HepG2 (cell line): ENCODE data around the gene DBNDD1. TPM values are rescaled to one million over a fixed set of nuclear protein-coding genes. Genes with fewer than 3 reads are reported as not detected.

ENCODE experiments used
- CERS6 ChIP-seq: sonication (generic); formaldehyde crosslinking; IDR thresholded peaks from 2 replicates; pipeline ENCODE4 v1.5.0; 2020; ENCODE audit warnings: missing genetic modification reagents
- EP300 ChIP-seq, 3 experiments: sonication (generic) in 1 of 3; formaldehyde crosslinking in 1 of 3; IDR thresholded peaks; 2 replicates each; pipeline versions ENCODE4 v1.5.1 to v1.6.1; 2011 to 2020; ENCODE audit warnings: low read depth in 2 of 3, low read length in 2 of 3, borderline replicate concordance in 1 of 3, improper control_type of control experiment in 1 of 3, mild to moderate bottlenecking in 1 of 3, missing genetic modification reagents in 1 of 3, moderate library complexity in 1 of 3
- ERF ChIP-seq: IDR thresholded peaks from 2 replicates; pipeline ENCODE4 v1.6.1; 2018; ENCODE audit warnings: missing biosample characterization, missing genetic modification reagents
- FOXO1 ChIP-seq: sonication (generic); formaldehyde crosslinking; IDR thresholded peaks from 2 replicates; pipeline ENCODE4 v1.4.0; 2020; ENCODE audit warnings: missing genetic modification reagents
- GMEB1 ChIP-seq: sonication (generic); formaldehyde crosslinking; IDR thresholded peaks from 2 replicates; pipeline ENCODE4 v1.5.1; 2020; ENCODE audit warnings: missing genetic modification reagents, mild to moderate bottlenecking, borderline replicate concordance
- HNF1A ChIP-seq, 2 experiments: sonication (generic) in 1 of 2; formaldehyde crosslinking in 1 of 2; IDR thresholded peaks; 2 replicates each; pipeline versions ENCODE4 v1.4.0 to v1.6.1; 2016 to 2020; ENCODE audit warnings: borderline replicate concordance in 1 of 2, low read depth in 1 of 2, mild to moderate bottlenecking in 1 of 2, missing genetic modification reagents in 1 of 2
- KLF11 ChIP-seq: IDR thresholded peaks from 2 replicates; pipeline ENCODE4 v1.6.1; 2016; ENCODE audit warnings: missing compliant biosample characterization
- LBX2 ChIP-seq: sonication (generic); formaldehyde crosslinking; IDR thresholded peaks from 2 replicates; pipeline ENCODE4 v1.5.0; 2020; ENCODE audit warnings: missing genetic modification reagents, mild to moderate bottlenecking, borderline replicate concordance
- MIXL1 ChIP-seq: IDR thresholded peaks from 2 replicates; pipeline ENCODE4 v1.6.1; 2016
- NCOR1 ChIP-seq: fragments of 200-600 bp; sonication (generic); IDR thresholded peaks from 2 replicates; pipeline ENCODE4 v1.7.0; 2017; ENCODE audit warnings: antibody characterized with exemption, low read length, borderline replicate concordance
- PPARG ChIP-seq: conservative IDR thresholded peaks from 2 replicates; pipeline ENCODE4 v1.6.1; 2016; ENCODE audit warnings: missing biosample characterization, missing genetic modification reagents
- SRF ChIP-seq: IDR thresholded peaks from 2 replicates; pipeline ENCODE4 v1.6.1; 2011; ENCODE audit warnings: mild to moderate bottlenecking, low read depth, low read length, moderate library complexity
- TAF1 ChIP-seq: sonication (generic); formaldehyde crosslinking; IDR thresholded peaks from 2 replicates; pipeline ENCODE4 v1.4.0; 2020; ENCODE audit warnings: missing genetic modification reagents
- XRCC5 ChIP-seq: fragments of 200-400 bp; formaldehyde crosslinking; optimal IDR thresholded peaks from 2 replicates; pipeline ENCODE3; 2017; ENCODE audit warnings: mild to moderate bottlenecking, low read length
- ZBTB34 ChIP-seq: sonication (generic); formaldehyde crosslinking; IDR thresholded peaks from 2 replicates; pipeline ENCODE4 v1.8.0; 2022; ENCODE audit warnings: mild to moderate bottlenecking, missing genetic modification reagents
- ZEB1 ChIP-seq: IDR thresholded peaks from 2 replicates; pipeline ENCODE4 v1.6.1; 2012; ENCODE audit warnings: mild to moderate bottlenecking, low read depth, inconsistent platforms; ENCODE audit not compliant: insufficient replicate concordance
- ZNF143 ChIP-seq: sonication (generic); formaldehyde crosslinking; IDR thresholded peaks from 2 replicates; pipeline ENCODE4 v1.4.0; 2020; ENCODE audit warnings: missing genetic modification reagents
- ZNF562 ChIP-seq: sonication (generic); formaldehyde crosslinking; IDR thresholded peaks from 2 replicates; pipeline ENCODE4 v1.8.0; 2022; ENCODE audit warnings: missing genetic modification reagents, borderline replicate concordance
- ZSCAN20 ChIP-seq: sonication (generic); formaldehyde crosslinking; IDR thresholded peaks from 2 replicates; pipeline ENCODE4 v1.4.0; 2020; ENCODE audit warnings: missing genetic modification reagents, mild to moderate bottlenecking, borderline replicate concordance
- ZSCAN22 ChIP-seq: sonication (generic); formaldehyde crosslinking; IDR thresholded peaks from 2 replicates; pipeline ENCODE4 v1.4.0; 2020; ENCODE audit warnings: mild to moderate bottlenecking, missing genetic modification reagents
- polyA plus RNA-seq, 8 experiments: library from polyadenylated mRNA; depleted of rRNA in 3 of 8; stranded (reverse) in 7 of 8; unstranded in 1 of 8; fragments of >200 nt; fragmentation: Illumina TruSeq in 4 of 8; extraction: Trizol in 4 of 8; gene quantifications; 2 replicates each; pipeline versions ENCODE4 v1.2.1 to v1.2.3, GENCODE V29; 2011 to 2016; ENCODE audit warnings: low read depth in 4 of 8, missing spikeins in 1 of 8, mixed read lengths in 1 of 8; ENCODE audit not compliant: insufficient read depth in 1 of 8
- total RNA-seq, 5 experiments: library from RNA; depleted of rRNA; stranded (reverse); fragments of >200 nt; fragmentation: Illumina TruSeq; extraction: Trizol; gene quantifications; 2 replicates each; pipeline ENCODE4 v1.2.3, GENCODE V29; 2016; ENCODE audit warnings: low read depth in 1 of 5

Gene DBNDD1
- total and polyA plus RNA-seq, 2 of the 13 experiments (the other 11 are each of a cell fraction or from before 2014, with no cell fraction given): 17.0 to 40.4 TPM

GRCh38 chr16:90019543-90020259, 445 bp upstream of the DBNDD1 start (continued):
- TF ChIP-seq SRF (no peak), TAF1 (peak; percentile 49), CERS6 (CRISPR knock-in tag) (no peak), EP300 (IDR thresholded peaks at IDR 0.05; ENCODE audit: low read depth in 2 of 2, low read length in 2 of 2) (no peak), EP300 (CRISPR knock-in tag; IDR thresholded peaks at IDR 0.05; ENCODE audit: borderline replicate concordance) (no peak), ZEB1 (peak; percentile 31), GMEB1 (no peak), XRCC5 (no peak), LBX2 (no peak), ERF (no peak), PPARG (CRISPR knock-in tag) (no peak), ZNF562 (CRISPR knock-in tag) (no peak), FOXO1 (no peak), ZSCAN20 (CRISPR knock-in tag) (no peak), KLF11 (no peak), NCOR1 (peak; percentile 4; the same call in 1 of the 2 replicates), HNF1A (IDR thresholded peaks at IDR 0.05; ENCODE audit: low read depth) (no peak), HNF1A (CRISPR knock-in tag; IDR thresholded peaks at IDR 0.05; ENCODE audit: borderline replicate concordance) (no peak), MIXL1 (CRISPR knock-in tag) (peak; percentile 14; the same call in 1 of the 2 replicates), ZSCAN22 (CRISPR knock-in tag) (no peak), ZBTB34 (CRISPR knock-in tag) (no peak), ZNF143 (CRISPR knock-in tag) (no peak)
